Muscle of leg (tissue), 16 donors: ENCODE data around the gene TMED6. TPM values are rescaled to one million over a fixed set of nuclear protein-coding genes. Genes with fewer than 3 reads are reported as not detected.

Experiments used
- DNase-seq: peaks from one replicate; pipeline ENCODE4 v3.0.0; 2013
- H3K27ac ChIP-seq: one replicate; pipeline ENCODE4 v1.5.1; 2013; ENCODE audit warnings: mild to moderate bottlenecking, low read length, control low read depth
- H3K27me3 ChIP-seq: one replicate; pipeline ENCODE4 v1.6.1; 2013; ENCODE audit warnings: low read length; ENCODE audit not compliant: control insufficient read depth, insufficient read depth
- H3K36me3 ChIP-seq: one replicate; pipeline ENCODE4 v1.6.1; 2013; ENCODE audit warnings: low read length; ENCODE audit not compliant: control insufficient read depth, insufficient read depth
- H3K4me1 ChIP-seq: one replicate; pipeline ENCODE4 v1.6.1; 2013; ENCODE audit warnings: low read length; ENCODE audit not compliant: control insufficient read depth, insufficient read depth
- H3K4me3 ChIP-seq: one replicate; pipeline ENCODE4 v1.5.1; 2013; ENCODE audit warnings: low read length, control low read depth
- H3K9me3 ChIP-seq: replicated peaks from 2 replicates; pipeline ENCODE4 v1.6.1; 2013; ENCODE audit warnings: low read depth, low read length; ENCODE audit not compliant: control insufficient read depth
- WGBS: methylation state at CpG from one replicate; pipeline ENCODE4 v1.1.5; 2013; ENCODE audit warnings: missing lambda C conversion rate; ENCODE audit not compliant: insufficient coverage; 5-methylcytosine and 5-hydroxymethylcytosine counted together
- long read RNA-seq, 11 donors: transcript quantifications; one replicate each; lab custom pipeline, GENCODE V29; 2026
- polyA plus RNA-seq, 8 donors: library from polyadenylated mRNA; unstranded; fragments of 120-200 nt; gene quantifications; one replicate each; pipeline versions ENCODE4 v1.2.1 to v1.2.3, GENCODE V29; 2013; ENCODE audit warnings: inconsistent platforms in 1 of 8, low replicate concordance in 1 of 8; ENCODE audit not compliant: insufficient read length in 8 of 8, insufficient read depth in 1 of 8
- total RNA-seq: library from RNA; stranded (reverse); fragments of 120-200 nt; gene quantifications from one replicate; pipeline ENCODE4 v1.2.4, GENCODE V29; 2013

TMED6 gene
- total RNA-seq: 0.22 TPM
- 1 to 10 TPM; 1.0 to 1.7 (median 1.2) TPM for polyA plus RNA-seq
- long read RNA-seq, donor 1: 0 reads
- long read RNA-seq, donor 2: 0 reads
- long read RNA-seq, donor 3: 0 reads
- long read RNA-seq, donor 4: 0 reads
- long read RNA-seq, donor 5: 0 reads
- long read RNA-seq, donor 6: 0 reads
- long read RNA-seq, donor 7: 0 reads
- long read RNA-seq, donor 8: 0 reads
- long read RNA-seq, donor 9: 0 reads
- long read RNA-seq, donor 10: 0 reads
- long read RNA-seq, donor 11: 0 reads

GRCh38 chr16:69351309-69352027 is at the start of gene TMED6:
TSS of gene TMED6 (minus strand) at chr16:69351786. CDS start at chr16:69351753, 33 bp downstream.
- Histone ChIP-seq H3K36me3 (peaks cover 33% of the 10 kb centered on the region), H3K27me3 (no peaks in the 10 kb centered on the region), H3K4me3 (no peak within 1 kb of the TSS), H3K9me3 (no peaks in the 10 kb centered on the region), H3K4me1 (peaks cover 3% of the 10 kb centered on the region), H3K27ac (no peak within 1 kb of the TSS)
- WGBS: 73% methylated on average over 8 of the region's 12 CpGs
- DNase-seq: no peak

DNA sequence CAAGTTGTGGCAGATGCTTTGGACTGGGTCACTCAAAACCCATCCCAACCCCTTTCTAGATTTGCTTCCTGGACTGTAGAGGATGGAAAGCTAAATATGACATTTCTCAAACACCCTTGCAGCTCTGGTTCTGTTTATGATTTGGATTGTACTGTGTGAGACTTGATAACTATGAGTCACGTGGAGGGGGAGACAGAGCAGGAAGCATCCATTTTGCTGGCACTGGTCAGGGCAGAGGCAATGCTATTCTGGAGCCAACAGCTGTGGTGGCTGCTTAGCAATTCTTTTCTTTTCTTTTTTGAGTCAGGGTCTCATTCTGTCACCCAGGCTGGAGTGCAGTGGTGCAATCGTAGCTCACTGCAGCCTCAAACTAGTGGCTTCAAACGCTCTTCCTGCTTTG is 47.8 kb upstream of the TMED6 start:
- 44% methylated on average over 2 of the region's 3 CpGs for WGBS
- DNase-seq: no peak
- Histone ChIP-seq H3K36me3 (no peaks in the 10 kb centered on the region), H3K4me1 (peaks cover 18% of the 10 kb centered on the region), H3K4me3 (no peak overlapping the region), H3K27ac (no peak overlapping the region), H3K9me3 (no peaks in the 10 kb centered on the region), H3K27me3 (no peaks in the 10 kb centered on the region)

DNA sequence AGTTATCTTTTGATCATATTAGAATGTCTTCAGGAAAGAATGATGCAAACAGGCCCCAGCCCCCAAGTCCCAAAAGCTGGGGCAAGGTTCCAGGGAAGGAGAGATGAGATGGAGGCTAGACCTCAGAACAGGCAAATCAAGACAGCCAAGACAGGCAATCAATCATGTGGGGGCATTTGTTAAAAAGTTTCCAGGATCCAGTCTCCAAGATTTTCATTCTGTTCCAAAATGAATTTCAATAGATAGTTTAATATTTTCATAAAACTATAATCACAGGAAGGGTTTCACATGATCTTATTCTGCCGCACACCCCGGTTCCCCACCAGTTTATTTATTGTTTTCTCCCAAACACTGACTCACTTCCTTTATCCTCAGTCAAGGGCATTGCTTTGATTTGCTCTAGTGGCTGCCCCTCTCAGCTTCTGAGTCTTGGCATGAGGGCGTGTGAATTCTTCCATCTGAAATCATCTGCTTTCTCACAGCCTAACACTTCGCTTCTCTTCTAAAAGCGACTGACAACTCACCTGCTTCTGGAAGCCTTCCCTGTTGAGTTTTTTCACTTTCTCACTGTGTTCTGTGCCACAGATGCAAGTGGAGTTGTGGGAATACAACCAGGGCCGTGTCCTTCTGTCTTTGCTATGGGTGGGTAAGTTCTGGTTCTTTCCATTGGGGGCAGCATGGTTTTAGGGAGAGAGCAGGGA is 46.4 kb upstream of the TMED6 start:
- Histone ChIP-seq H3K9me3 (no peaks in the 10 kb centered on the region), H3K27ac (peak overlapping the region; percentile 35), H3K4me1 (peaks cover 13% of the 10 kb centered on the region), H3K4me3 (no peak overlapping the region), H3K36me3 (no peaks in the 10 kb centered on the region), H3K27me3 (no peaks in the 10 kb centered on the region)
- DNase-seq: peak; percentile 69
- WGBS: 63% methylated on average over 6 of the region's 6 CpGs

DNA sequence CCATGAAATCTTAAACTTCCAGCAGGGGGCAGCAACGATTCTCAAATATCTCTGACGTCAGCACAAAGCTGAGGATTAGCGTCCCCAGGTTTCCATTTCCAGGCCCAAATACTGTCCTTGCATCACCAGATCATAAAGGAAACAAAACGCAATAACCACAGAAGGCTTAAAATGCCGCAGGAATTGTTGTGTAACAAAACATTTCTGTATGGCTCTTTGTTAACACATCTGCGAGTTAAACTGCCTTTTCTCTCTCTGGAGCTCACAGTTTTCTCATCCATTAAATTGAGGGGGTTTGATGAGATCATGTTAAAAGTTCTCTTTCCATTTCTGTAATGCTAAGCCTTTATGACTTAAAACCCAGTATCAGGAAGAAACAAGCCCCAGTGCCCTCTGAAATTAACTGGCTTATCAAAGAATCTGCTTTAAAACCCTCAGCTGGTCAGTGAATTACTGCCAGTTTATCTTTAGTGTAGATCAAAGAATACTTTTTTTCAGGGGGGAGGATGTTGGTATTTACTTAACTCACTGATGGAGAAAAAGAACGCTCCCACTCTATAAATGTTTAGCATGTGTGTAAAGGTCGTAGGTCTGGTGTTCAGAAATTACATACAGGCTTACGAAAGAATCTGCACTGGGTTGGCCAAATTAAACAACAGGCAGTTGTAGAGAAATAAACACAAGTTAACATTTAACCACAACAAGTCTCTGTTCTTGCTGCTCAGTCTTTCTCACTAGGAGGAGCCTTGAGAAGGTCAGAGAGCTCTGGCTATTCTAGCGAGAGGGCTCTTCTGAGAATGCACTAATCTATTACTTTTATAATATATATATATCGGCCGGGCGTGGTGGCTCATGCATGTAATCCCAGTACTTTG is 44.8 kb upstream of the TMED6 start:
- 0% methylated on average over 1 of the region's 13 CpGs for WGBS

DNA sequence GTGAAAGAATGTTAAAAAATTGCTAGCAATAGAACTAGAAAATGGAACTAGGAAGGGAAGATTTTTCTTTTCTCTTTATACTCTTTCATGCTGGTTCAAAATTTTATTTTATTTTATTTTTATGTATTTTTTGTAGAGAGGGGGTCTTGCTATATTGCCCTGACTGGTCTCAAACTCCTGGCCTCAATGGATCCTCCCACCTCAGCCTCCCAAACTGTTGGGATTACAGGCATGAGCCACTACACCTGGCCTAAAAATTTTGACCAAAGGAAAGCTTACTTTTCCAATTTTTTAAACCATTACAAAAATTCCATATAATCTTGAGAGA is 44.2 kb upstream of the TMED6 start:
- Histone ChIP-seq H3K4me3 (no peak overlapping the region), H3K27ac (no peak overlapping the region), H3K4me1 (peaks cover 13% of the 10 kb centered on the region), H3K9me3 (no peaks in the 10 kb centered on the region), H3K36me3 (no peaks in the 10 kb centered on the region), H3K27me3 (no peaks in the 10 kb centered on the region)
- DNase-seq: no peak

More for the DNA sequence above, 44.8 kb upstream of the TMED6 start:
- no peaks in the 10 kb centered on the region for H3K36me3 ChIP-seq
- H3K4me1 ChIP-seq: peaks cover 13% of the 10 kb centered on the region
- peak overlapping the region; percentile 79 for H3K27ac ChIP-seq
- H3K27me3 ChIP-seq: no peaks in the 10 kb centered on the region
- H3K9me3 ChIP-seq: no peaks in the 10 kb centered on the region
- H3K4me3 ChIP-seq: no peak overlapping the region
- peak; percentile 95 for DNase-seq

DNA sequence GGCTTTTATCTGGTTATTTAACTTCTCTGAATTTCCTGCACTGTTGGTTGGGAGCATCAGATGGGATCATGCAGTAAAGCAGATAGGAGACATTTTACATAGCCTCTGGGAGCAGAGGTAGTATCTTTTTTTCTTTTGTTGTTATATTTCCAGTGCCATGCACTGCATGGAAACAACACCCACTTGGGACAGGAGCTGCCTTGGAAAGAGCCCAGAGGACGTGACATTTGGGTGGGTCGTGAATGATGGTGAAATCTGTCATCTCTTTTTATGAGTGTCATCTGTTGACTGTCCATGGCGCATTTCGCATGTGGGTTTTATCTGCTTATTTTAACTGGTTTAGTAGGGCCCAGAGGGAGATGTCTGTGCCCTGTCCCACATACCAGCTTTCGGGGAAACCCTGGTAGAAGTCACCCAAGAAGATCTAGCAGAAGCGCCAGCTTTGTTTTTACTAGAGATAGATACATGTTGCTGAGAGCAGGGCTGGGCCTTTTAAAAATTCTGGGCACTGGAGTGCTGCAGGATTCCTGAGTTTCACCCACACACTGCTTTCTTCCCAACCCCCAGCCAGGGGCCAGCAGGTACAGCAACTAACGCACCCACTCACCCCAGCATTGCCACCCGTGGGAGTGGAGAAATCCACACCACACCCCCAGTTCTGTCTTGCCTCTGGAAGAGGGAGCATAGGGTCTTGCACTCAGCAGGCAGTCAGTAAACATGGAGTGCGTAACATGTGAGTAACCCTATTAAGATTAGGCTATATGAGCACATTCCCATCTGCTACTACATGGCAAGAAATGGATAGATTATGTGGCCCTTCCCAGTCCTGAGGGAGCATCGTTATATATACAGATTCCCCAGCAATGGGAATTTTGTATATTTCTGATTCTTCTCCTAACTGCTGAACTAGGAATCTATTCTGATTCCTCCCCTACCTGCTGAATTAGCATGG is 42.6 kb upstream of the TMED6 start:
- DNase-seq: no peak
- 60% methylated on average over 3 of the region's 10 CpGs for WGBS
- Histone ChIP-seq H3K4me1 (peaks cover 11% of the 10 kb centered on the region), H3K36me3 (no peaks in the 10 kb centered on the region), H3K27me3 (no peaks in the 10 kb centered on the region), H3K9me3 (no peaks in the 10 kb centered on the region), H3K4me3 (no peak overlapping the region), H3K27ac (no peak overlapping the region)

GRCh38 chr16:69386596-69386995 is 35.0 kb upstream of the TMED6 start:
- no peak overlapping the region for H3K27ac ChIP-seq

DNA sequence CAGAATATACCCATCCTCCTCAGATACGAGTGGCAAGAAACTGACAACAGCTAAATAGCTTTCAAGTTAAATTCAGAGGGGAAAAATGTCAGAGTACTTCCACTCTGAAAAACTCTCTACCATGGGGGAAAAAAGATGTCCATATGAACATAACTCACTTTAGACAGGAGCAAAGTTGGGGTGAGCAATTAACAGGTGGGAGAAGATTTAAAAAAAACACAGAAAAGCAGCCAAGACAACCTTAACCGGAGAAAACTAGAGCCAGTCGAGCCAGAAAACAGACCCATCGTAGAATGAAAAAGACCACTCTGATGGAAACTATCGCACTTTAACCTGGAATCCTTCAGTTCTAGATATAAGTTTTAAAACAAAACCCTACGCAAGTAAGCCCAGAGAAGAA is 33.4 kb upstream of the TMED6 start:
- 0% methylated on average over 1 of the region's 6 CpGs for WGBS
- DNase-seq: no peak

More at GRCh38 chr16:69386596-69386995, 35.0 kb upstream of the TMED6 start:
- WGBS: no CpG with 5 or more reads among the region's 1 CpG
- Histone ChIP-seq H3K9me3 (no peaks in the 10 kb centered on the region), H3K27me3 (no peaks in the 10 kb centered on the region), H3K36me3 (peaks cover 21% of the 10 kb centered on the region), H3K4me3 (no peak overlapping the region), H3K4me1 (no peaks in the 10 kb centered on the region)
- DNase-seq: peak; percentile 19

DNA sequence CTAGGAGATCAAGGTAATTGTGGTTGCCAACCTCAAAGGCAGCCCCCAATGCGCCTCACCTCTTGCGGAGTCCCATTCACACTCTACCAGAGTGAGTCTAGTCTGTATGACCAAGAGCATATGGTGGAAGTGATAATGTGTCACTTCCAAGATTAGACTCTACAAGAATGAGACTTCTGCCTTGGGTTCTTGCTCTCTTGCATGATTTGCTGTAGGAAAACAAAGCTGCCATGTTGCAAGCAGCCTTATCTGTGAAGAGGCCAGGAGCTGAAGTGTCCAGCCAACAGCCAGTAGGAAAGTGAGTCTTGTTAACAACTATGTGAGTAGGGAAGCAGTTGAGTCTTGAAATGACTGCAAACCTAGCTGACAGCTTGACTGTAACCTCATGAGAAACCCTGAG is 30.8 kb upstream of the TMED6 start:
- H3K27ac ChIP-seq: no peak overlapping the region
- WGBS: no CpG with 5 or more reads among the region's 2 CpGs
- no peaks in the 10 kb centered on the region for H3K9me3 ChIP-seq
- H3K36me3 ChIP-seq: peaks cover 39% of the 10 kb centered on the region
- no peak for DNase-seq
- H3K27me3 ChIP-seq: no peaks in the 10 kb centered on the region
- H3K4me3 ChIP-seq: no peak overlapping the region
- no peaks in the 10 kb centered on the region for H3K4me1 ChIP-seq

More for the DNA sequence above, 33.4 kb upstream of the TMED6 start:
- Histone ChIP-seq H3K36me3 (peaks cover 29% of the 10 kb centered on the region), H3K9me3 (no peaks in the 10 kb centered on the region), H3K27me3 (no peaks in the 10 kb centered on the region), H3K27ac (peak overlapping the region; percentile 82), H3K4me1 (no peaks in the 10 kb centered on the region), H3K4me3 (peak overlapping the region; percentile 55)
